NCI-H226 (cell line): Measurements from ENCODE around the gene KLHL34.

Experiments
- DNase-seq: peaks from one replicate; pipeline ENCODE4 v3.0.0-alpha.2; 2015

The KLHL34 gene

DNA sequence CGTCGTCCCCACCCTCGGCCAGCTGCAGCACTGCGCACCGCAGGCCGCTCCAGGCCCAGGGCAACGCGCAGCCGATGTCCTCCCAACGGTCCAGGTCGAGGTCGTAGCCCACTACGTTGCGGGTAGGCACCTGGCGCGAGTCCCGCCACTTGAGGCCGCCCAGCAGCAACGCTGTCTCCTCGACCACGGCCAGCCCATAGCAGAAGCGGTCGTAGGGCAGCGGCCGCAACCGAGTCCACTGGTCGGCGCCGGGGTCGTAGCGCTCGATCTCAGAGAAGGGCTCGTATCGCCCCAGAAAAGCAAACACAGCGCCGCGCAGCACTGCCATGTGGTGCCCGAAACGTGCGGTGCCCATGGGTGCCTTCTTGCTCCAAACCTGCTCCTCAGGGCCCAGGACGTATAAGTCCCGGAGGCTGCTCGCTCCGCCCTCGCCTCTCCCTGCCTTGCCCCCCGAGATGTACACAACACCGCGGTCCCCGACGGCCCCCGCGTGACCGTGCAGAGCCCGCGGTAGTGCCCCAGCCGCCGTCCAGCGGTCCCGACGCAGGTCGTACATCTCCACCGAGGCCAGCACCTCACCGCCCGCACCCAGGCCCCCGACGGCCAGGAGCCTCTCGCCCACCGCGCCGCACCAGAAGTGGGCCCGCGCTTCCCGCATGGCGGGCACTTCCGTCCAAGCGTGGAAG is 2.1 kb downstream of the KLHL34 start:
- no peak for DNase-seq

DNA sequence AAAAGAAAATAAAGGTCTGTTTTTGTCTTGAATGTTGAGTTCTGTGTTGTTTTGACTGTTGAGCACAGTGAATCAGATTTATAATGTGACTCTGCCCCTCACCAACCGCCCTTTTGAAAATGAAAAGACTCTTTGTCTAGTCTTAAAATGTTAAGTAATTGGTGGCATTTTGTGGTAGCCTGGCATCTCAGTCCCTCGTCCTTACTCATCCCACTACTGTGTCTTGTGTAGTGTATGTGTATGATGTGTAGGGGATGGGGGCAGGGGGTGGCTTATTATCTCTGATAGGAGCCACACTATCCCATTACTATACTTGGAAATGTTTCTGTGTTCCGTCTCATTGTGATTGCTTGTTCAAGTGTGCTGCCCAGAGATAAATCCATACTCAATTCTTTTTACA is 12.2 kb downstream of the KLHL34 start:
- DNase-seq, result no peak

DNA sequence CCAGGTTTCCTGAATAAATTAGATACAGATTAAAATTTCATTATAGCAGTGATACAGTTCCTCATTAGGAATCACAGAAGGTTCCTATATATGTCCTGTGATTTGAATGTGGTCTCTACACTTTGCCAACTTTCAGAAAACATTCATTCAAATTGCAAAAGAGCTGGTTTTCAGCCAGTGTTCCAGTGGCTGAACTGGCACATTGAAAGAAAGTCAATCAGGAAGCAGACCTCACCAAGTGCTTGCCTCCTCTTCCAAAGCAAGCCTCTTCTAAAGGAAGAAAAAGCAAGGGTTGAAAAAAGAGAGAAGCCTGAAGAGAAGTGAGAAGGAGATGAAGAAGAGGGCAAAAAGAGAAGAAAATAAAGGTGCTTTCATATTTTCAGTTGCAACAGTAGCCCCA is 12.7 kb downstream of the KLHL34 start:
- DNase-seq, result no peak

DNA sequence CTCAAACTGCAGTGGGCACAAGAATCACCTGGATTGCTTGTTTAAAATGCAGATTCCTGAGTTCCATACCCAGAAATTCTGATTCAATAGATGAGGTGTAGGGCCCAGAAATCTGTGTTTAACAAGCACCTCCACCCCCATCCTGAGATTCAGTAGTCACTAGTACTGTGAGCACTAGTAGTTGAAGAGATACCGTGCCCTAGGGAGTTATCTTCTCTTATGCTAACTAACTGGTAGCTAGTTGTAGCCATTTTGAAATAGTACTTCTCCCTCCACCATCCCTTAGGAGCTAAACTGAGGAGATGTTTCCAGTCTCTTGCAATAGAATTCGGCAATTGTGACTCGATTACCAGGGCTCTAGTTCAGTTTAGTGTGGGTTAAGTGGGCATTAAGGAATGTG is 18.4 kb downstream of the KLHL34 start:
- no peak for DNase-seq

DNA sequence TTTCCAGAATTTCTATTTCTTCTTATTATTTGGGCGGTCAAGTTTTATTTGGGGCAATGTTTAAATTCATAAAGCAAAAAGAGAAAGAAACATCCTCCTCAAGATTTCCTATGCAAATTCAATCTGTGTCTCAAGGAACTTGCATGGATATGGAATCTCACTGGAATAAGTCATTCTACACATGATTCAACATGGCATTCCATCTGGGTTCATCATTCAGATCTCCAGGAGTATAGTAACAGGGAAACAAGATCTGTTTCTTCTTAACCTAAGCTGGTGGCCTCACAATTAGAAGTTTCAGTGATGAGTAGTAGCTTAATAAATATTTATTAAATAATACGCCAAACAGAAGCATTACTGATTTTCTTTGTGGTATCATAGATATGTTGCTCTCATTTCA is 19.8 kb downstream of the KLHL34 start:
- DNase-seq, result peak; percentile 56

DNA sequence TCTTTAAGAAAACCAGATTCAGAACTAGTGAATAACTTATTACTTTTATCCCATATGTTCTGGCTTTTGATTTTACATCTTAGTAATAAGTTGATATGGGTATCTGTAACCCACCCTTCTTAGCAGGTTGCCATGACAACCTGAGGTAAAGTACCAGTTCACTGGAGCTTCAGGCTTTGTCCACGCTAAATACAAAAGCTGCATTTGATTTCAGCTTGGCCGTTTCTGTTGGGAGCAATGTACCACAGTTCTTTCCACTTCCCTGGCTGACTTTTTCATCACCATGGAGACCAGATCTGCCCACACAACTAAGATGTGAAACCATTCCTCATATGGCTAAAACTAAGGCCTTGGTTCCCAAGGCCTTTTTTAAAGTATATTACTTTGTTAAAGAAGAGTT is 26.1 kb downstream of the KLHL34 start:
- DNase-seq, result no peak

DNA sequence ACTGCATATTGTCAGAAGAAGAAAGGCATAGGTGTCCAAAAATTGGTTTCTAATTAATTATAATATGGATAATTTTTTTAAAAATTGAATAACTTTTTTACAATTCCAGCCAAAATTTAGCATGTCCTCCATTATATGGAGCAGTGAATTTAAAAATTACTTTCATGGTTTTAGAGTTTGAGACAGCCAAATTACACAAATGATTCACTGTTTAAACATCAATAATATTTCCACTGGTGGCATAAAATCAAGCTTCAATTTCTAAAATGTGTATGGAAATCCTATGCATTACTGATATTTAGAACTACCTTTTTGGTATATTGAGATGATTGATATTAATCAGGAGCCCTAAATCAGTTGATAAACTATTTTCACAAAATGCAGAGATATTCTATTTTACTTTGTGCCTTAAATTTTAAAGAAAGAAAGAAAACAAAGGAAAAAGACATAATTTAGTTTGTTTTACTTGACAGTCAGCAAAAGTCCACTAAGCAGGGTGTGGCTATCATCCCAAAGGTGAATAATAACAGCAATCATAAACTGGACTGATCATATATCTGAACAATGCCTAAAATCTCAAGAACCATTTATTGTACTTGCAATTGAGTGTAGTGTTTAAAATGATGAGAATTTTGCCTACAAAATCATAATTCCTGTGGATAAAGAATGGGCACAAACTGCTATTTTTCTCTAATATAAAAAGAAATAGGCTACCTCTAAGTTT is 34.2 kb downstream of the KLHL34 start:
- DNase-seq, result no peak

DNA sequence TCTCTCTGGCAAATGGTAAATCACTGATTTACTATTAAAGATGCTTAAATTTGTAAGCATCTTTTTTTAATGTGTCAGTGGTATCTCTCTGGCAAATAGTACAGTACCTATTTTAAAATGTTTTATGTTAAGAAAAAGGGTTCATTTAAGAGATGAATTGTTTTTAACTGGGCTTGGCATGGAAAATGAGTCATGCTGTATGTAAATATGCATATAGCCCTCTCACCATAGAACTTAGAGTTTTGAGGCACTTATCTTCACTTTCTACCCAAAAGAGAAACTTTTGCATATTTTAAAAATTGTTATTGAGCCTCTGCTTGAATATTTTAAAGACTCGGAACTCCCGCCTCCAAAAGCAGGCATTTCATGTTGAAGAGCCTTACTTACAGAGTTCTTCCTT is 37.9 kb downstream of the KLHL34 start:
- no peak for DNase-seq

DNA sequence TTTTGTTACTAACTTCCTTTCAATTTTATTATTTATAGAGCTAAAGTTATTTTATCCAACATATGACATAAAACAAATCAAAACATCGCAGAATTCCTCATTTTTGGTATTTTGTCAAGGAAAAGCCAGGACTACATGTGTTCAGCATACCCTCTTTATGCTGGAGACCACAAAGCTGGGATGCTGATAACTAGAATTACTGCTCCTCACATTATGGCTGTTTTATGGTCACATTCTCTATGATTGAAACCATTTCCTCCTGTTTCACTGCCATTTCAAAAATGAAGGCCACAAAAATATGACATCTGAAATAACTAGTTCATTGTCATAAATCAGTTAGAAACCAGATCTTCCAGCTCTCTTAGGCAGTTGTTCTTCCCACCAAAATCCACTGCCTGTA is 41.7 kb downstream of the KLHL34 start:
- DNase-seq, result no peak

DNA sequence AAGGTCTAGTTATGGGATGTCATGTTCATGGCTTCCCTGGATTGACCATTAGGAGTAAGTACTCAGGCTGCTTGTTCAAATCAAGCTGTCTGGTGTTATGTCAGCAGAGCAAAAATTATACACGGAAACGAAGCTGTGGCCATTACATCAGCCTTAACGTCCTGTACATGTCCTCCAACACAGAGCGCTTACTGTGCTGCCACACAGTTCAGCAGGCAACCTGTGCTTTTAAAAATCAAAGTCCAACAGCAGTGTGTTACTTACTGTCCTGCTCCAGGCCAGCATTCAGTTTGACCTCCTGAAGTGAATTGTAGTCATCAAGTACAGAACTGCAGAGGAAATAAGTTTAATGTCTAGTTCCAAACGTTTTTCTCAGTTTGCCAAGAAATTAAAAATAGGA is 46.0 kb downstream of the KLHL34 start:
- no peak for DNase-seq

DNA sequence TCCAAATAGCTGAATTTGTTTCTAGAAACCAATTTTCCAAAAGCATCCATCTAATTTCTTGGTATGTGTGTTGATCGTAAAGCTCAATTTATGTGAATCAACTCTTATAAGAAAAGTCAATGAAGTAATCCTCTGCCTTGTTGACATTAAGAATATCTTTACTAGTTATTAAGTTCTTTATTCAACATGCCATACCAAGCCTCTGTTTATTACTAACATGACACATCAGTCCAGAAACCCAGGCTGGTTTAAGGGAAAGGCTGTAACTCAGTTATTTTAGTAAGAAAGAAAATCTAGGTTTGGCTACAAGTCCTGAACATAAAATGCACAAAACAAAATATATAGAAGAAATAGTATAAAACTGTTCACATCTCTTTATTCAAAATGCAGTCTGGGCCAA is 48.0 kb downstream of the KLHL34 start:
- no peak for DNase-seq

DNA sequence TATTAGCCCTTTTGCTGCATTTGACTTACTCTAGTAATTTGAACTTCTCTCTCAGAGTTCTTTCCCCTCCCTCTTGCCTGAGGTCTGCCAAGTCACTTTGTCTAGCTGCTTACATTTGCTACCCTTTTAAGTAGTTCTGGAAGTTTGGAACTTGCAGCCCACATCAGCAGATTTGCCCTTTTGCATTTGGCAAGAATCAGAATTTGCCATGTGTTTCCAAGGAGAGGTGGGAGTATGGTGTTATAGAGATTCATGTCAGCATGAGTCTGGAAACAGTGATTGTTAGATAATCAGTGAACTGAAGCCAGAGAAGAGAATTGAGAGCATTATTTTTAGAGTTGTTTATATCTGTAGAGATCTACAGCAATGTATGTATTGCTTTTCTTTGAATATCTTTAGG is 52.1 kb downstream of the KLHL34 start:
- no peak for DNase-seq
